Keratinocyte (primary cell): ENCODE measurements around the gene ATPAF1. TPM values are rescaled to one million over a fixed set of nuclear protein-coding genes. Genes with fewer than 3 reads are reported as not detected.

Source experiments
- DNase-seq: peaks from one replicate; pipeline ENCODE4 v3.0.0-alpha.2; 2011; ENCODE audit warnings: low read depth, missing footprints, low spot score
- FAIRE-seq: peaks from 2 replicates; lab custom pipeline; 2011; peaks lifted over from hg19 to GRCh38; lab: Jason Lieb, UNC
- H2AFZ ChIP-seq: 2 replicates; pipeline ENCODE4 v1.6.0; 2012; ENCODE audit warnings: low read length, control low read depth, inconsistent platforms; ENCODE audit not compliant: control insufficient read depth
- H3K27ac ChIP-seq: 2 replicates; pipeline ENCODE4 v1.5.1; 2011; ENCODE audit warnings: low read length; ENCODE audit not compliant: control insufficient read depth, insufficient read depth
- H3K27me3 ChIP-seq: 3 replicates; pipeline ENCODE4 v1.6.0; 2011; ENCODE audit warnings: low read length; ENCODE audit not compliant: control insufficient read depth, insufficient read depth; ENCODE audit errors: extremely low read depth
- H3K36me3 ChIP-seq, 2 experiments: 2 replicates in 1 of 2; 3 replicates in 1 of 2; pipeline ENCODE4 v1.5.1; 2011; ENCODE audit warnings: low read length in 2 of 2, mild to moderate bottlenecking in 1 of 2; ENCODE audit not compliant: control insufficient read depth in 2 of 2, insufficient read depth in 2 of 2; ENCODE audit errors: extremely low read depth in 1 of 2
- H3K4me1 ChIP-seq: 3 replicates; pipeline ENCODE4 v1.5.1; 2011; ENCODE audit warnings: low read length; ENCODE audit not compliant: control insufficient read depth, insufficient read depth; ENCODE audit errors: extremely low read depth
- H3K4me2 ChIP-seq: 3 replicates; pipeline ENCODE4 v1.6.0; 2011; ENCODE audit warnings: low read depth, low read length; ENCODE audit not compliant: control insufficient read depth, insufficient read depth; ENCODE audit errors: extremely low read depth
- H3K4me3 ChIP-seq, 3 experiments: fragments of 200-600 bp in 1 of 3; sonication (generic) in 1 of 3; 2 replicates in 2 of 3; 3 replicates in 1 of 3; pipeline ENCODE4 v1.5.1; 2011 to 2016; ENCODE audit warnings: low read length in 3 of 3, mild to moderate bottlenecking in 3 of 3, control low read depth in 2 of 3, inconsistent platforms in 1 of 3, low read depth in 1 of 3, mixed read lengths in 1 of 3, mixed run types in 1 of 3, moderate library complexity in 1 of 3; ENCODE audit not compliant: control insufficient read depth in 2 of 3, insufficient read depth in 2 of 3; ENCODE audit errors: extremely low read depth in 1 of 3
- H3K79me2 ChIP-seq: 2 replicates; pipeline ENCODE4 v1.6.0; 2012; ENCODE audit warnings: low read length; ENCODE audit not compliant: control insufficient read depth, insufficient read depth
- H3K9ac ChIP-seq: 3 replicates; pipeline ENCODE4 v1.6.0; 2011; ENCODE audit warnings: low read length; ENCODE audit not compliant: control insufficient read depth, insufficient read depth; ENCODE audit errors: extremely low read depth
- H3K9me1 ChIP-seq: 3 replicates; pipeline ENCODE4 v1.6.0; 2011; ENCODE audit warnings: low read length; ENCODE audit not compliant: control insufficient read depth, insufficient read depth; ENCODE audit errors: extremely low read depth
- H3K9me3 ChIP-seq: 2 replicates; pipeline ENCODE4 v1.5.1; 2012; ENCODE audit warnings: low read depth, low read length; ENCODE audit not compliant: control insufficient read depth
- H4K20me1 ChIP-seq: 3 replicates; pipeline ENCODE4 v1.6.0; 2011; ENCODE audit warnings: low read length; ENCODE audit not compliant: control insufficient read depth, insufficient read depth; ENCODE audit errors: extremely low read depth
- CTCF ChIP-seq, 3 experiments: IDR thresholded peaks in 1 of 3; conservative IDR thresholded peaks in 1 of 3; optimal IDR thresholded peaks in 1 of 3; 2 replicates in 2 of 3; 3 replicates in 1 of 3; pipeline versions ENCODE3 to v1.5.1; 2011; ENCODE audit warnings: low read length in 3 of 3, mild to moderate bottlenecking in 3 of 3, moderate library complexity in 2 of 3, control low read depth in 1 of 3, inconsistent platforms in 1 of 3; ENCODE audit not compliant: insufficient read depth in 2 of 3; ENCODE audit errors: extremely low read depth in 1 of 3
- EZH2 ChIP-seq: IDR thresholded peaks from one replicate; pipeline ENCODE4 v1.6.1; 2012; ENCODE audit warnings: inconsistent platforms, mild to moderate bottlenecking, low read length, moderate library complexity
- dilution Hi-C: fragments of 300-500 bp; cut with MboI; formaldehyde crosslinking; loops from one replicate; pipeline ENCODE4 v1.7.0; 2020; ENCODE audit warnings: low sequenced_read_pairs; ENCODE audit not compliant: extremely low pct_ligation_motif_present
- polyA plus RNA-seq, 5 experiments: library from polyadenylated mRNA; depleted of rRNA in 3 of 5; stranded (reverse) in 3 of 5; stranded (forward) in 1 of 5; unstranded in 1 of 5; fragments of >200 nt; gene quantifications; 1 replicate in 1 of 5; 2 replicates in 3 of 5; 3 replicates in 1 of 5; pipeline versions ENCODE4 v1.2.1 to v1.2.3, GENCODE V29; 2011 to 2012; ENCODE audit warnings: missing spikeins in 2 of 5, low read depth in 1 of 5, low replicate concordance in 1 of 5

Gene ATPAF1
- polyA plus RNA-seq, 1 donor (not counting 4 experiments of a cell fraction or from before 2014, with no cell fraction given): 55.6 TPM

- Histone ChIP-seq H3K27ac (no peak overlapping the region), H3K4me3 (no peak overlapping the region), H4K20me1 (no peaks in the 10 kb centered on the region), H3K4me1 (no peaks in the 10 kb centered on the region), H3K27me3 (no peaks in the 10 kb centered on the region), H3K9me1 (no peaks in the 10 kb centered on the region), H2AFZ (no peak overlapping the region), H3K79me2 (no peaks in the 10 kb centered on the region), H3K9me3 (no peaks in the 10 kb centered on the region), H3K4me2 (no peak overlapping the region), H3K36me3 (peaks cover 24 to 37% of the 10 kb centered on the region in 2 experiments), H3K9ac (no peak overlapping the region)
- no peak for TF ChIP-seq EZH2
- no peak for TF ChIP-seq CTCF (optimal IDR thresholded peaks at IDR 0.05 in 1 of 3, IDR thresholded peaks at IDR 0.05 in 1 of 3, conservative IDR thresholded peaks at IDR 0.05 in 1 of 3; ENCODE audit: extremely low read depth in 1 of 3, insufficient read depth in 2 of 3, low read length in 3 of 3)
- dilution Hi-C loops: no loop called here
- FAIRE-seq: no peak
- no peak for DNase-seq
These were observed 16.5 kb upstream of the ATPAF1 start for GRCh38 chr1:46684670-46685069.

- no peak overlapping the region for H3K27ac ChIP-seq
- no peaks in the 10 kb centered on the region for H3K79me2 ChIP-seq
- no peak overlapping the region for H2AFZ ChIP-seq
- dilution Hi-C loops: no loop called here
- H3K36me3 ChIP-seq: peaks cover 21 to 36% of the 10 kb centered on the region in 2 experiments
- no peak for DNase-seq
- no peaks in the 10 kb centered on the region for H3K4me1 ChIP-seq
- H3K4me3 ChIP-seq: no peak overlapping the region
- FAIRE-seq: no peak
- no peak for TF ChIP-seq CTCF (optimal IDR thresholded peaks at IDR 0.05 in 1 of 3, IDR thresholded peaks at IDR 0.05 in 1 of 3, conservative IDR thresholded peaks at IDR 0.05 in 1 of 3; ENCODE audit: extremely low read depth in 1 of 3, insufficient read depth in 2 of 3, low read length in 3 of 3)
- no peak for TF ChIP-seq EZH2
- no peaks in the 10 kb centered on the region for H3K27me3 ChIP-seq
- H4K20me1 ChIP-seq: no peaks in the 10 kb centered on the region
- no peaks in the 10 kb centered on the region for H3K9me1 ChIP-seq
- no peak overlapping the region for H3K9ac ChIP-seq
- no peaks in the 10 kb centered on the region for H3K9me3 ChIP-seq
- H3K4me2 ChIP-seq: no peak overlapping the region
These were observed 13.9 kb upstream of the ATPAF1 start for GRCh38 chr1:46682064-46682463.
